ENCODE data around the gene SPG7.

Gene SPG7

DNA sequence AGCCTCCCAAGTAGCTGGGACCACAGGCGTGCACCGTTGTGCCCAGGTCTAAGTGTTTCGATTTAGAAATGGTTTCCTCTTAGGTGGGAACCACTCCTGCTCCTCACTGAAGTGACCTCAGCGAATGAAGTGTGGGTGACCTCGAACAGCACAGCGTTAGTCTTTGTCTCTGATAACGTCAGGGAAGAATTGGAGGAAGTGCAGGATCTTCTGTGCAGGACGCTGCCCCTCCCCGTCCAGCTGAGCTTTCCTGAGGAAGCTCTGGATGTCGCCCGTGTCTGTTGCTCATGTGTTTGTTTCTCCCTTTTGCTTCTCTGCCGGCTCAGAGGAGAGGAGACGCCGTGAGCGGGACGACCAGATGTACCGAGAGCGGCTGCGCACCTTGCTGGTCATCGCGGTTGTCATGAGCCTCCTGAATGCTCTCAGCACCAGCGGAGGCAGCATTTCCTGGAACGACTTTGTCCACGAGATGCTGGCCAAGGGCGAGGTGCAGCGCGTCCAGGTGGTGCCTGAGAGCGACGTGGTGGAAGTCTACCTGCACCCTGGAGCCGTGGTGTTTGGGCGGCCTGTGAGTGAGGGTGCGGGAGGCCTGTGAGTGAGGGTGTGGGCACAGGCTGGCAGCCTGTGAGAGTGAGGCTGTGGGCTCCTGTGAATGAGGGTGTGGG is 15.6 kb downstream of the SPG7 start:
- DNase-seq (ENCODE audit: extremely low read depth, insufficient read length) = no peak
- Histone ChIP-seq H3K27me3 (replicated peaks; ENCODE audit: control insufficient read depth, insufficient read depth, low read length) (no peaks in the 10 kb centered on the region), H3K4me3 (replicated peaks; ENCODE audit: low read depth, low read length) (no peak overlapping the region), H3K36me3 (ENCODE audit: control insufficient read depth, insufficient read depth, low read length) (peaks cover 38% of the 10 kb centered on the region)
- TF ChIP-seq CTCF (IDR thresholded peaks at IDR 0.05; ENCODE audit: insufficient read depth, low read length, poor library complexity, severe bottlenecking) = no peak

- H3K4me3 ChIP-seq (replicated peaks; ENCODE audit: low read depth, low read length) = peak overlapping the region; percentile 5; the same call in 1 of the 2 replicates
- peak; percentile 49 for TF ChIP-seq CTCF (IDR thresholded peaks at IDR 0.05; ENCODE audit: insufficient read depth, low read length, poor library complexity, severe bottlenecking)
- H3K27me3 ChIP-seq (replicated peaks; ENCODE audit: control insufficient read depth, insufficient read depth, low read length) = no peaks in the 10 kb centered on the region
- no peak for DNase-seq (ENCODE audit: extremely low read depth, insufficient read length)
- peaks cover 35% of the 10 kb centered on the region for H3K36me3 ChIP-seq (ENCODE audit: control insufficient read depth, insufficient read depth, low read length)
Observed at GRCh38 chr16:89525146-89525913, 17.1 kb downstream of the SPG7 start.

DNA sequence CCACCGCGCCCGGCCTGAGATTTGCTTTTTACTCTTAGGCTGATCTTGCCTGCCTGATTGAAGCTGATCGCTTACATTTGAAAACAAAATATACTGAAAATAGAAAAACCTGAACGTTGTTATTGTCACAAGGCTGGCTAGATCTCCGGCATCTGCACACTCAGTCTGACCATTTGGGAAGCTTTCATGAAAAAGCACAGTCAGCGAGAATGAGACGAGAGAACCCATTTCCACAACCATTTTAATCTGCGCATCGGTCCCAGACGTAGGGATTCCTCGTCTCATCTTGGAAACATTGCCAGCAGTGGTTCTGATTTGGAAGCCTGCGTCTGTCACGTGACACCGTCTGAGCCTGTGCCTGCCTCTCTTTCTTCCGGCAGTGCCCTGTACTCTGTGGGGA is 20.9 kb downstream of the SPG7 start:
- Histone ChIP-seq H3K4me3 (replicated peaks; ENCODE audit: low read depth, low read length) (no peak overlapping the region), H3K36me3 (ENCODE audit: control insufficient read depth, insufficient read depth, low read length) (peaks cover 36% of the 10 kb centered on the region), H3K27me3 (replicated peaks; ENCODE audit: control insufficient read depth, insufficient read depth, low read length) (no peaks in the 10 kb centered on the region)
- no peak for DNase-seq (ENCODE audit: extremely low read depth, insufficient read length)
- TF ChIP-seq CTCF (IDR thresholded peaks at IDR 0.05; ENCODE audit: insufficient read depth, low read length, poor library complexity, severe bottlenecking) = no peak

DNA sequence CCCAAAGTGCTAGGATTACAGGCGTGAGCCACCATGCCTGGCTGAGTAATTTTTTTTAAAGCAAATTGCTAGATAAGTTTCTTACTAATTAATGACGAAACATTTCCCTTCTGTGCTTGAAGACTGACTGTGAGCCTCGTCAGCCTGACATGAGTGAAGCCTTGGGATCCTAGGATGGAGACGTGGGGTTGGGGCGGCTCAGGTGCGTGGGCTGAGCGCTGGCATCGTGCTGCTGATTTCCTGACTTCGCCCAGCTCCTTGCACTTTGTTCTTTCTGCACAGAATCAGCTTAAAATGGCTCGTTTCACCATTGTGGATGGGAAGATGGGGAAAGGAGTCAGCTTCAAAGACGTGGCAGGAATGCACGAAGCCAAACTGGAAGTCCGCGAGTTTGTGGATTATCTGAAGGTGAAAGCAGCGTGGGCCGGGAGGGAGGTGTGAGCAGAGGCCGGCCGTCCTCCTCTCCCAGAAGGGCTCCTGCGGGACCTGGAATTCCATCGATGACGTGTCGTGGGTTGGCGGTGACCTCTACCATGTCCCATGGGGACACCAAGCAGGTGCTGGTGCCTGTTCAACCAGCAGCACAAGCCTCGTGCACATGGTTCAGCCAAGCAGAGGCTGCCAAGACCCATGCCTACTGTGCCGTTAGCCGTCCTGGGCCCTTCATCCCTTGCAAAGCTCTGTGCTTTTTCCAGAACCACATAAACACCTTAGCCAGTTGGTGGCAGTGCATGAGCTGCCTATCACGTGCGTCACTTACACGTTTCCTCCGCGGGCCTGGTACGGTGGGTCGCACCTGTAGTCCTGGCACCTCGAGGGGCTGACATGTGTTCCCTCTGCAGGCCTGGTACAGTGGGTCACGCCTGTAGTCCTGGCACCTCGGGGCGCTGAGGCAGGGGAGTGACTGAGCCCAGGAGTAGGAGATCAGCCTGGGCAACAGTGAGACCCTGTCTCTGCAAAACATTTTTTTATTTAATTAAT is 22.5 kb downstream of the SPG7 start:
- Histone ChIP-seq H3K4me3 (replicated peaks; ENCODE audit: low read depth, low read length) (no peak overlapping the region), H3K27me3 (replicated peaks; ENCODE audit: control insufficient read depth, insufficient read depth, low read length) (no peaks in the 10 kb centered on the region), H3K36me3 (ENCODE audit: control insufficient read depth, insufficient read depth, low read length) (peaks cover 40% of the 10 kb centered on the region)
- no peak for TF ChIP-seq CTCF (IDR thresholded peaks at IDR 0.05; ENCODE audit: insufficient read depth, low read length, poor library complexity, severe bottlenecking)
- no peak for DNase-seq (ENCODE audit: extremely low read depth, insufficient read length)

GRCh38 chr16:89531821-89532526 is 23.8 kb downstream of the SPG7 start:
- Histone ChIP-seq H3K4me3 (replicated peaks; ENCODE audit: low read depth, low read length) (no peak overlapping the region), H3K36me3 (ENCODE audit: control insufficient read depth, insufficient read depth, low read length) (peaks cover 42% of the 10 kb centered on the region), H3K27me3 (replicated peaks; ENCODE audit: control insufficient read depth, insufficient read depth, low read length) (no peaks in the 10 kb centered on the region)
- no peak for TF ChIP-seq CTCF (IDR thresholded peaks at IDR 0.05; ENCODE audit: insufficient read depth, low read length, poor library complexity, severe bottlenecking)
- no peak for DNase-seq (ENCODE audit: extremely low read depth, insufficient read length)
